Measurements from ENCODE around the gene SF3B5.

- TF ChIP-seq POLR2A (IDR thresholded peaks at IDR 0.05) = no peak
- TF ChIP-seq POLR2AphosphoS5 (IDR thresholded peaks at IDR 0.05) = no peak
- TF ChIP-seq CTCF (IDR thresholded peaks at IDR 0.05) = no peak
- TF ChIP-seq EP300 (IDR thresholded peaks at IDR 0.05; ENCODE audit: low read depth) = no peak
These were observed 32.6 kb downstream of the SF3B5 start for GRCh38 chr6:144062786-144063185.

All from transverse colon (tissue), 4 donors.